Measurements from ENCODE around the gene DISC1. TPM values are rescaled to one million over a fixed set of nuclear protein-coding genes. Genes with fewer than 3 reads are reported as not detected.
"Not testable (repeated sequence)": the region's sequence is repeated elsewhere in the genome, so short reads cannot be mapped to it uniquely, and the experiment has no call there.

Gene DISC1
- total RNA-seq, 1 experiment from 2014 or later, result 2.1 TPM

DNA sequence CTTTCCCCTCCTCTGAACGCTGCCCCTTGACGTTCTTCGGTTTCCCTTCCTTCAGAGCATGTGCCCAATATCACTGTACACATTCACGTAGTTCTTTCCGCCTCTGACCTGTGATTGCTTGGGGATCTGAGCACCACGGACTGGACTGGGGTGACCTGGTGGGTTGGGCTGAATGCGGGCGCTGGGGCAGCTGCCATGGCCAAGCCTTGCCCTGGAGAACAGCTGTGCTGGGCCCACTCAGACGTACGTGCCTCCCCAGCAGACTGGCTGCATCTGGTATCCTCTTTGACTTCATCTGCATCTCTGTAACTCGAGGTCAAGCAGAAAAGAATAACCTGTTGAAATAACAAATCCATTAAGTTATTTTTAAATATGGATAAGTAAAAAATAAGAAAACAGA lies 35.1 kb upstream of the DISC1 start:
- Mint-ChIP-seq H3K27ac (ENCODE audit: low read depth, unreplicated experiment) (no peak overlapping the region), H3K4me1 (ENCODE audit: insufficient read depth, unreplicated experiment) (peaks cover 8% of the 10 kb centered on the region), H3K9me3 (ENCODE audit: unreplicated experiment) (no peaks in the 10 kb centered on the region), H3K36me3 (ENCODE audit: insufficient read depth, unreplicated experiment) (no peaks in the 10 kb centered on the region), H3K27me3 (ENCODE audit: insufficient read depth, unreplicated experiment) (no peaks in the 10 kb centered on the region), H3K4me3 (ENCODE audit: unreplicated experiment) (no peak overlapping the region)
- POLR2A ChIA-PET, result interaction anchor here (0.7 to 1.2 kb wide), 5 partner anchors 14 to 613 kb away, joined by 3 to 4 read pairs (median 3); partner anchors contain the start of genes ARV1 and TTC13
- intact Hi-C loops (cut with micrococcal nuclease), result loop anchor here (5.0 kb wide), 1 partner anchor 379 kb away; no protein-coding TSS in a partner anchor
- CTCF ChIA-PET, result interaction anchor here (0.6 to 7.0 kb wide), 17 partner anchors 12 to 293 kb away, joined by 3 to 87 read pairs (median 6); partner anchors contain the start of genes EXOC8 and SPRTN
- no TSS peak for BruUV-seq (replicated peaks)
- TF ChIP-seq, protein P1, sequence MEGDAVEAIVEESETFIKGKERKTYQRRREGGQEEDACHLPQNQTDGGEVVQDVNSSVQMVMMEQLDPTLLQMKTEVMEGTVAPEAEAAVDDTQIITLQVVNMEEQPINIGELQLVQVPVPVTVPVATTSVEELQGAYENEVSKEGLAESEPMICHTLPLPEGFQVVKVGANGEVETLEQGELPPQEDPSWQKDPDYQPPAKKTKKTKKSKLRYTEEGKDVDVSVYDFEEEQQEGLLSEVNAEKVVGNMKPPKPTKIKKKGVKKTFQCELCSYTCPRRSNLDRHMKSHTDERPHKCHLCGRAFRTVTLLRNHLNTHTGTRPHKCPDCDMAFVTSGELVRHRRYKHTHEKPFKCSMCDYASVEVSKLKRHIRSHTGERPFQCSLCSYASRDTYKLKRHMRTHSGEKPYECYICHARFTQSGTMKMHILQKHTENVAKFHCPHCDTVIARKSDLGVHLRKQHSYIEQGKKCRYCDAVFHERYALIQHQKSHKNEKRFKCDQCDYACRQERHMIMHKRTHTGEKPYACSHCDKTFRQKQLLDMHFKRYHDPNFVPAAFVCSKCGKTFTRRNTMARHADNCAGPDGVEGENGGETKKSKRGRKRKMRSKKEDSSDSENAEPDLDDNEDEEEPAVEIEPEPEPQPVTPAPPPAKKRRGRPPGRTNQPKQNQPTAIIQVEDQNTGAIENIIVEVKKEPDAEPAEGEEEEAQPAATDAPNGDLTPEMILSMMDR (IDR thresholded peaks at IDR 0.05; ENCODE audit: unreplicated experiment), result no peak
- DNase-seq (ENCODE audit: unreplicated experiment), result no peak

DNA sequence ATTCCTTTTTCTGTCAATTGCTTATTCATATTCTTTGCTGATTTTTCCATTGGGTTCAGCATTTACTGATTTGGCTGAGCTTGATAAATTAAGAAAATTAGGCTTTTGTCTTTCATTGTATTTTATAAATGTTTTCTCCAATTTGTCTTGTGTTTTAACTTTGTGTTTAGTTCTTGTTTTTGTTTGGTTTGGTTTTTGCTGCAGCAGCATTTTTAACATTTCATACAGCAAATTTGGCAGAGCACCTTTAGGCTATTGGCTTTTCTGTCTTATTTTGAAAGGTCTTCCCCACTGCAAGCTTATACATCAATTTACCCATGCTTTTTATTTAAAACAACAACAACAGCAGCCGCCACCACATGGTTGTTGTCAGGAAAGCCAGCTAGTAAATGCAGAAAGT lies 33.8 kb upstream of the DISC1 start:
- BruUV-seq (replicated peaks), result no TSS peak
- Mint-ChIP-seq H3K4me3 (ENCODE audit: unreplicated experiment) (no peak overlapping the region), H3K36me3 (ENCODE audit: insufficient read depth, unreplicated experiment) (no peaks in the 10 kb centered on the region), H3K4me1 (ENCODE audit: insufficient read depth, unreplicated experiment) (peaks cover 8% of the 10 kb centered on the region), H3K27me3 (ENCODE audit: insufficient read depth, unreplicated experiment) (no peaks in the 10 kb centered on the region), H3K27ac (ENCODE audit: low read depth, unreplicated experiment) (no peak overlapping the region), H3K9me3 (ENCODE audit: unreplicated experiment) (no peaks in the 10 kb centered on the region)
- no peak for DNase-seq (ENCODE audit: unreplicated experiment)
- intact Hi-C loops (cut with micrococcal nuclease), result loop anchor here (5.0 kb wide), 1 partner anchor 381 kb away; no protein-coding TSS in a partner anchor
- TF ChIP-seq, protein P1 (IDR thresholded peaks at IDR 0.05; ENCODE audit: unreplicated experiment), result no peak
- ChIA-PET POLR2A (no interaction called here), CTCF (interaction anchor here (0.7 to 7.0 kb wide), 6 partner anchors 10 to 375 kb away, joined by 3 to 87 read pairs (median 26); no protein-coding TSS in a partner anchor)

DNA sequence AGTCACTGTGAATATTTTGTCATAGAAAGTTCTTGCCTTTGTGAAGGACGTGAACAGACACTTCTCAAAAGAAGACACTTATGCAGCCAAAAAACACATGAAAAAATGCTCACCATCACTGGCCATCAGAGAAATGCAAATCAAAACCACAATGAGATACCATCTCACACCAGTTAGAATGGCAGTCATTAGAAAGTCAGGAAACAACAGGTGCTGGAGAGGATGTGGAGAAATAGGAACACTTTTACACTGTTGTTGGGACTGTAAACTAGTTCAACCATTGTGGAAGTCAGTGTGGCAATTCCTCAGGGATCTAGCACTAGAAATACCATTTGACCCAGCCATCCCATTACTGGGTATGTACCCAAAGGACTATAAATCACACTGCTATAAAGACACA lies 33.3 kb upstream of the DISC1 start:
- DNase-seq (ENCODE audit: unreplicated experiment); H3K4me1 Mint-ChIP-seq (ENCODE audit: insufficient read depth, unreplicated experiment); H3K9me3 Mint-ChIP-seq (ENCODE audit: unreplicated experiment); H3K36me3 Mint-ChIP-seq (ENCODE audit: insufficient read depth, unreplicated experiment); POLR2A ChIA-PET; H3K4me3 Mint-ChIP-seq (ENCODE audit: unreplicated experiment); H3K27ac Mint-ChIP-seq (ENCODE audit: low read depth, unreplicated experiment); H3K27me3 Mint-ChIP-seq (ENCODE audit: insufficient read depth, unreplicated experiment); BruUV-seq (replicated peaks): not testable (repeated sequence)
- CTCF ChIA-PET, result interaction anchor here (0.7 to 7.0 kb wide), 5 partner anchors 59 to 376 kb away, joined by 3 to 51 read pairs (median 6); no protein-coding TSS in a partner anchor
- intact Hi-C loops (cut with micrococcal nuclease), result loop anchor here (5.0 kb wide), 1 partner anchor 381 kb away; no protein-coding TSS in a partner anchor

DNA sequence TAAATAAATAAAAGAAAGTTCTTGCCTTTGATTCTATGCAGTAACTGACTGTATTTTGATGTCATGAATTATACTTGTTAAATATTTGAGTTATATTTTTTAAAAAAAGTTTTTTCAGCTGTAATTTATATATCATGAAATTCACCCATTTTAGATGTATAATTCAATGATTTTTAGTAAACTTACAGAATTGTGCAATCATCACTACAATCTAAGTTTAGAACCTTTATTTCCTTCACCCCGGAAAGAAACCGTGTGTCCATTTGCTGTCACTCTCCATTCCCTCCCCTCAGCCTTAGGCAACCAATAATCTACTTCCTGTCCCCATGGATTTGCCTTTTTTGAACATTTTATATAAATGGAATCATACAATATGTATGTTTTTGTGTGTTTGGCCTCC lies 32.5 kb upstream of the DISC1 start:
- ChIA-PET POLR2A (no interaction called here), CTCF (interaction anchor here (1.2 kb wide), 1 partner anchor 9 kb away, joined by 3 read pairs; no protein-coding TSS in a partner anchor)
- H3K9me3 Mint-ChIP-seq (ENCODE audit: unreplicated experiment), result no peaks in the 10 kb centered on the region
- H3K27me3 Mint-ChIP-seq (ENCODE audit: insufficient read depth, unreplicated experiment), result no peaks in the 10 kb centered on the region
- DNase-seq (ENCODE audit: unreplicated experiment), result no peak
- no TSS peak for BruUV-seq (replicated peaks)
- no peak overlapping the region for H3K27ac Mint-ChIP-seq (ENCODE audit: low read depth, unreplicated experiment)
- H3K36me3 Mint-ChIP-seq (ENCODE audit: insufficient read depth, unreplicated experiment), result no peaks in the 10 kb centered on the region
- TF ChIP-seq, protein P1 (IDR thresholded peaks at IDR 0.05; ENCODE audit: unreplicated experiment), result no peak
- H3K4me3 Mint-ChIP-seq (ENCODE audit: unreplicated experiment), result no peak overlapping the region
- intact Hi-C loops (cut with micrococcal nuclease), result loop anchor here (5.0 kb wide), 1 partner anchor 382 kb away; no protein-coding TSS in a partner anchor
- peaks cover 8% of the 10 kb centered on the region for H3K4me1 Mint-ChIP-seq (ENCODE audit: insufficient read depth, unreplicated experiment)

All from MCF 10A (cell line).